Measurements from ENCODE around the gene NR3C1. TPM values are rescaled to one million over a fixed set of nuclear protein-coding genes. Genes with fewer than 3 reads are reported as not detected.

The NR3C1 gene
- polyA plus RNA-seq, 3 donors from 2014 or later = 87.3 to 142 (median 92.6) TPM

DNA sequence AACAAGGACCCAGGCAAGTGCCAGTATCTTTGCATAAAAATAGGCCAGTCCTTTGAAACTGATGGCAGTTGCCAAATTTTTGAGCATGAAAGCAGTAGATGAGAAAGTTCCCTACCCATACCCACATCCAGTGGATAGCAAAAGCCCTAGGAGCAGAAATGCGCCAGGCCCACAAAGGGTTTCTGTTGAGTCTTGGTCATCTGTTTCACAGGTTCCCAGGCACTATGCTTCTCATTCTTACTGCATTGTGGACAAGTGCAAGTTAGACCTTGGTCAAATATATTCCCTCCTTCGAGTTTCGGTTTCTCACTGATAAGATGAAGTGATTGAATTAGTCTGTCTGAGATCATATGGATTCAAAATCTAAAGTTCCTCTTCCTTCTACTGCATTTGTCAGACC, 152.3 kb downstream of the NR3C1 start:
- Mint-ChIP-seq H3K9me3 (no peaks in the 10 kb centered on the region), H3K27ac (no peak overlapping the region), H3K36me3 (peaks cover 0 to 7% (median 0%) of the 10 kb centered on the region in 3 donors), H3K4me1 (no peaks in the 10 kb centered on the region), H3K4me3 (no peak overlapping the region), H3K27me3 (ENCODE audit: low read depth in 3 of 3) (no peaks in the 10 kb centered on the region)
- DNase-seq = no peak

DNA sequence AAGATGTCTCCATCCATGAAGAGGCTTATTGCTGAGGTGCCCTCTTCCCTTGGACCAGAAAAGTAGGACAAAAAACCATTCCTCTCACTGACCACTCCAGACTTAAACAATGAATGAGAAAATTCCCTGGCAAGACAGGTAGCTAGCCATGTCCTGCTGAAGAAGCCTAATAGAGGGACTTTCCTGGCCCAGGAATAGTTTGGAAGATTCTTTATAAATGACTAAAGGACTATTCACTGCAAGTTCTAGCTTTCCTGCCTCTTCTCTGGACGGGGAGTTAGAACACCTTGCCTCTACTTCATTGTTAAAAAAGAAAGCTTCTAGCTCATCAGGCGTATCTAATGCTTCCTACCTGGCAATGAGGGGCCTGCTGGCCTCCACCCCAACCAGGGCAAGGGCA, 153.6 kb downstream of the NR3C1 start:
- Mint-ChIP-seq H3K4me3 (no peak overlapping the region), H3K27ac (no peak overlapping the region), H3K9me3 (no peaks in the 10 kb centered on the region), H3K36me3 (peaks cover 0 to 16% (median 0%) of the 10 kb centered on the region in 3 donors), H3K27me3 (ENCODE audit: low read depth in 3 of 3) (no peaks in the 10 kb centered on the region), H3K4me1 (no peaks in the 10 kb centered on the region)
- DNase-seq = no peak

- no peak overlapping the region for H3K4me3 Mint-ChIP-seq
- H3K27ac Mint-ChIP-seq = no peak overlapping the region
Measured at GRCh38 chr5:143248822-143249579, 154.5 kb downstream of the NR3C1 start.

DNA sequence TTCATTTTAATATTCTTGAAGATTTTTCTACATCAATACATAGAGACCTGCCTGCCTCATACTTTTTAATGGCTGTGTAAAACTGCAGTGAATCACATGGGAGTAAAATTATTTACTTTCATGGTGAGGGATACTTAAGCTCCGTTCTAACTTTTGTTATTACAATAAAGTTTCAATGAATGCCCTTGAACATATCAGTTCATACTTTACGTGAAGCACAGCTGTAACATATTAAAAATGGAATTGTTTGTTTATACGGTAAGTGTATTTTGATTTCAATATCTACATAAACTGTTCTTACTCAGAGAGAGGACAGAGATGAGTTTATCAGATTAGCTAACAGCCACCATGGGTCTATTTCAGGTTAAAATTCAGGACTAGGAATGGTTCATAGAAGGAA, 155.1 kb downstream of the NR3C1 start:
- Mint-ChIP-seq H3K4me1 (no peaks in the 10 kb centered on the region), H3K27me3 (ENCODE audit: low read depth in 3 of 3) (no peaks in the 10 kb centered on the region), H3K36me3 (peaks cover 0 to 16% (median 0%) of the 10 kb centered on the region in 3 donors), H3K9me3 (no peaks in the 10 kb centered on the region), H3K27ac (no peak overlapping the region), H3K4me3 (no peak overlapping the region)
- DNase-seq = no peak

More at GRCh38 chr5:143248822-143249579, 154.5 kb downstream of the NR3C1 start:
- H3K36me3 Mint-ChIP-seq = peaks cover 0 to 16% (median 0%) of the 10 kb centered on the region in 3 donors
- no peak for DNase-seq
- no peaks in the 10 kb centered on the region for H3K9me3 Mint-ChIP-seq
- no peaks in the 10 kb centered on the region for H3K4me1 Mint-ChIP-seq
- H3K27me3 Mint-ChIP-seq (ENCODE audit: low read depth in 3 of 3) = no peaks in the 10 kb centered on the region

DNA sequence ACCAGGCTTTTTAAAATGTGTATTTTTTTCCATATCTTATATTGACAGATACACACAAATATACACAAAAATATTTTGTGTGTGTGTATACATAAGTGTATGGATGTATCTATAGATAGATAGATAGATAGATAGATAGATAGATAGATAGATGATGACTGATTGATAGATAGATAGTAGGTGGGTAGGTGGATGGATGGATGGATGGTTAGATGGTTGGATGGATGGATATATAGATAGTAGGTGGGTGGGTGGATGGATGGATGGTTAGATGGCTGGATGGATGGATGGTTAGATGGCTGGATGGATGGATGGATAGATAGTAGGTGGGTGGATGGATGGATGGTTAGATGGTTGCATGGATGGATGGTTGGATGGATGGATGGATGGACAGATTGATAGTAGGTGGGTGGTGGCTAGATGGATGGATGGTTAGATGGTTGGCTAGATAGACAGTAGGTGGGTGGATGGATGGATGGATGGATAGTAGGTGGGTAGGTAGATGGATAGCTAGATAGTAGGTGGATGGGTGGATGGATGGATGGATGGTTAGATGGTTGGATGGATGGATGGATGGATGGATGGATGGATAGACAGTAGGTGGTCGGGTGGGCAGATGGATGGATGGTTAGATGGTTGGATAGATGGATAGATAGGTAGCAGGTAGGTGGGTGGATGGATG, 156.2 kb downstream of the NR3C1 start:
- Mint-ChIP-seq H3K4me1 (no peaks in the 10 kb centered on the region), H3K36me3 (peaks cover 0 to 16% (median 0%) of the 10 kb centered on the region in 3 donors), H3K4me3 (no peak overlapping the region), H3K27me3 (ENCODE audit: low read depth in 3 of 3) (no peaks in the 10 kb centered on the region), H3K9me3 (no peaks in the 10 kb centered on the region), H3K27ac (no peak overlapping the region)
- no peak for DNase-seq

DNA sequence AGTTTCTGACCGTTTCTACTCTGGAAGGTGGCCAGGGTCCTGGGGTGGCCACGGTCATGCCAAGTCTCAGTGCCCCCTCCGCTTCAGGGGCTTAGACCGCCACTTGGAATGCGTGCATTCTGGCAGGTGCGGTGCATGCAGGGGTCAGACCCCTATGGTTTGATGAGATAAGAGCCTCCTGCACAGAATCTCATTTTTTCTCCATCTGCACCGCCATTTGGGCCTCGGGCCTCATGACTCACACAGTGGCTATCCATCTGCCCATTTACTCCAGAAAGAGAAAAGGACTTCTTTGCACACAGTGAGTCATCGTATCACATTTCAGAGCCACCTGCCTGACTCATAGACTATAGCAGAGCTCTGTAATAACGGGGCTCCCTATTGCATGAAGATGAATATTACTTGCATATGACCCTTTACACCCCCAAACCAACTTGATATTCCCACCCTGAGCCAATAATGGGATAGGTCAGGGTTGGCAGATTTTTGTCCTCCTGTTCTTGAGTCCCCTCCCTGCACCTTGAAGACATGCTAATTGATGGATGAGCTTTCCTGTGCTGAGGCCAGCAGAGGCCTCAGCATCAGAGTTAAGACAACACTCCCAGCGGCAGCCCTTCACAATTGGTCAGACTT, 157.4 kb downstream of the NR3C1 start:
- H3K4me1 Mint-ChIP-seq = no peaks in the 10 kb centered on the region
- DNase-seq = no peak
- peaks cover 0 to 16% (median 0%) of the 10 kb centered on the region in 3 donors for H3K36me3 Mint-ChIP-seq
- no peak overlapping the region for H3K27ac Mint-ChIP-seq
- H3K27me3 Mint-ChIP-seq (ENCODE audit: low read depth in 3 of 3) = no peaks in the 10 kb centered on the region
- no peak overlapping the region for H3K4me3 Mint-ChIP-seq
- no peaks in the 10 kb centered on the region for H3K9me3 Mint-ChIP-seq

DNA sequence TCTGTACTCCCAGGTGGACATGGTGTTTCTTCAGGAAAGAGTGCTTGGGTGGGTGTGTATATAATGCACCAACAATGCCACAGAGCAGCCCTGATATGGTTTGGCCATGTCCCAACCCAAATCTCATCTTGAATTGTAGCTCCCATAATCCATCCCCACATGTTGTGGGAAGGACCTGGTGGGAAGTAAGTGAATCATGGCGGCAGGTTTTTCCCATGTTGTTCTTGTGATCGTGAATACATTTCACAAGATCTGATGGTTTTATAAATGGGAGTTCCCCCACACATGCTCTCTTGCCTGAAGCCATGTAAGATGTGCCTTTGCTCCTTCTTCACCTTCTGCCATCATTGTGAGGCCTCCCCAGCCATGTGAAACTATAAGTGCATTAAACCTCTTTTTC, 158.5 kb downstream of the NR3C1 start:
- peaks cover 0 to 16% (median 0%) of the 10 kb centered on the region in 3 donors for H3K36me3 Mint-ChIP-seq
- H3K9me3 Mint-ChIP-seq = no peaks in the 10 kb centered on the region
- DNase-seq = no peak
- H3K27me3 Mint-ChIP-seq (ENCODE audit: low read depth in 3 of 3) = no peaks in the 10 kb centered on the region
- no peak overlapping the region for H3K4me3 Mint-ChIP-seq
- H3K27ac Mint-ChIP-seq = no peak overlapping the region
- no peaks in the 10 kb centered on the region for H3K4me1 Mint-ChIP-seq

- Mint-ChIP-seq H3K4me3 (no peak overlapping the region), H3K36me3 (peaks cover 0 to 16% (median 0%) of the 10 kb centered on the region in 3 donors), H3K27me3 (ENCODE audit: low read depth in 3 of 3) (peaks cover 0 to 3% (median 0%) of the 10 kb centered on the region in 3 donors), H3K4me1 (no peaks in the 10 kb centered on the region), H3K9me3 (no peaks in the 10 kb centered on the region), H3K27ac (peak overlapping the region in 1 of 6 donors; percentile 16)
- no peak for DNase-seq
Measured at GRCh38 chr5:143244000-143244736, 159.3 kb downstream of the NR3C1 start.

DNA sequence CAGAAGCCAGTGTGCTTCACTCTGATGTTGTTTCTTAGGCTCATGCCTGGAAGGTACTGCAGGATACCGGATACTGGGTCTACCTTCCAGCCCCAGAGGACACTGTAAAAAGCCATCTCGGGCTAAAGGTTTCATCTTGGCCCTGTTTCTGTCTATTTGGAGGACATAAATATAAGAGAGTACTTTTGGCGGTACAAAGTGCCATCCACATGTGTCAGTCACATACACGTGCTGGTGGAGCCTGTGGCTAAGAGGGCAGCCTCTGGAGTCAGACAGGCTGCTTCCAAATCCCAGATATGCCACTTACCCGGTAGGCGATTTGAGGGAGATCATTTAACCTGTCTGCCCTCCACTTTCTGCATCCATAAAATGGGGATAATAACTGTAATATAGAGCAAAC, 160.4 kb downstream of the NR3C1 start:
- H3K4me1 Mint-ChIP-seq = no peaks in the 10 kb centered on the region
- peaks cover 0 to 16% (median 0%) of the 10 kb centered on the region in 3 donors for H3K36me3 Mint-ChIP-seq
- DNase-seq = no peak
- no peak overlapping the region for H3K27ac Mint-ChIP-seq
- no peaks in the 10 kb centered on the region for H3K9me3 Mint-ChIP-seq
- no peak overlapping the region for H3K4me3 Mint-ChIP-seq
- H3K27me3 Mint-ChIP-seq (ENCODE audit: low read depth in 3 of 3) = peaks cover 0 to 5% (median 1%) of the 10 kb centered on the region in 3 donors

- Mint-ChIP-seq H3K27ac (no peak overlapping the region), H3K4me3 (no peak overlapping the region), H3K9me3 (no peaks in the 10 kb centered on the region), H3K36me3 (peaks cover 0 to 10% (median 0%) of the 10 kb centered on the region in 3 donors), H3K27me3 (ENCODE audit: low read depth in 3 of 3) (peaks cover 0 to 5% (median 1%) of the 10 kb centered on the region in 3 donors), H3K4me1 (no peaks in the 10 kb centered on the region)
- no peak for DNase-seq
Measured at GRCh38 chr5:143241892-143242291, 161.6 kb downstream of the NR3C1 start.

DNA sequence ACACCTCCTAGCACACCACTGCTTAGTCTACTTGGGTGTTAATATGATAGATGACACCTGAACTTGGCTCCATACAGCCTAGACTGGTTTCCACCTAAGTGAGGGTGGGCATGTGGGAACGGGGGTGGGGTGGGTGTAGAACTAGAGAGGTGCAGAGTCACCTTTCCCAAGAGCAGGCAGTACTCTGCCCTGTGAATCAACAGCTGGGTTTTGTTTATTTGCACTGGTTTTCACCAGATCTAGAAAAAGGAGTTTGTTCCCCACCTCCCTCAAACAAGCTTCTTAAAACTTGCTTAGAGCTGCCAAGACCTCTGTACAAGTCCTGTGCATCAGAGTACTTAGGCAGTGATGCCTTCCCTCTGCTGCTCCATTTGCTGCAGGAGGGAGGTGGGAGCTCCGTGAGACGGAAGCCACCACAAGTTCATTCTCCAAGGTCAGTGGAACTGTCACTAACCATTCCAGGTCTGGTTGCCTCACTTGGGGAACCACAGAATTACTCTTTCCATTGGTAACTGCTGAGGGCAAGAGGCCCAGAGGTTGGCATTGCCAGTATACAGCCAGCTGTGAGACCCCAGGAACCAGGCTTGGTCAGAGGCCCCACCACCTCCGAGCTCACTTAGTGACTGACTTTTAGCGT, 163.5 kb downstream of the NR3C1 start:
- Mint-ChIP-seq H3K36me3 (no peaks in the 10 kb centered on the region), H3K27me3 (ENCODE audit: low read depth in 3 of 3) (peaks cover 0 to 5% (median 1%) of the 10 kb centered on the region in 3 donors), H3K27ac (no peak overlapping the region), H3K4me3 (no peak overlapping the region), H3K4me1 (no peaks in the 10 kb centered on the region), H3K9me3 (no peaks in the 10 kb centered on the region)
- no peak for DNase-seq

GRCh38 chr5:143238620-143239019, 164.9 kb downstream of the NR3C1 start:
- no peak overlapping the region for H3K4me3 Mint-ChIP-seq
- peaks cover 0 to 7% (median 0%) of the 10 kb centered on the region in 3 donors for H3K36me3 Mint-ChIP-seq
- H3K9me3 Mint-ChIP-seq = no peaks in the 10 kb centered on the region
- DNase-seq = no peak
- peaks cover 0 to 5% (median 3%) of the 10 kb centered on the region in 3 donors for H3K27me3 Mint-ChIP-seq (ENCODE audit: low read depth in 3 of 3)
- peak overlapping the region in 1 of 6 donors; percentile 35 for H3K27ac Mint-ChIP-seq
- H3K4me1 Mint-ChIP-seq = no peaks in the 10 kb centered on the region

DNA sequence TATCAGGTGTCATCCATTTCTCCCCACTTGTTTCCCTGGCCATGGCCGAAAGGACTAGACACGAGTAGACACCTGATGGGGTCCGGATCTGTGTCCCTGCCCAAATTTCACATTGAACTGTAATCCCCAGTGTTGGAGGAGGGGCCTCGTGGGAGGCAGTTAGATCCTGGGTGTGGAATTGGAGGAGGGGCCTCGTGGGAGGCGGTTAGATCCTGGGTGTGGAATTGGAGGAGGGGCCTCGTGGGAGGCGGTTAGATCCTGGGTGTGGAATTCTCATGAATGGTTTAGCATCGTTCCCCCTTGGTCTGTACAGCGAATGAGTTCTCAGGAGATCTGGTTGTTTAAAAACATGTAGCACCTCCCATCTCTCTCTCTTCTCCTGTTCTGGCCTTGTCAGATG, 165.8 kb downstream of the NR3C1 start:
- H3K9me3 Mint-ChIP-seq = no peaks in the 10 kb centered on the region
- no peak overlapping the region for H3K27ac Mint-ChIP-seq
- peaks cover 0 to 5% (median 3%) of the 10 kb centered on the region in 3 donors for H3K27me3 Mint-ChIP-seq (ENCODE audit: low read depth in 3 of 3)
- DNase-seq = no peak
- no peak overlapping the region for H3K4me3 Mint-ChIP-seq
- no peaks in the 10 kb centered on the region for H3K4me1 Mint-ChIP-seq
- peaks cover 0 to 7% (median 0%) of the 10 kb centered on the region in 3 donors for H3K36me3 Mint-ChIP-seq

All from immature natural killer cell (primary cell).